HG03575 (cell line): ENCODE data around the gene ASTN2.
"Not testable (repeated sequence)": the region's sequence is repeated elsewhere in the genome, so short reads cannot be mapped to it uniquely, and the experiment has no call there.

Experiments
- ATAC-seq: cut with Tn5 transposase; IDR thresholded peaks from one replicate; pipeline ENCODE4 v1.9.1; 2021; ENCODE audit not compliant: unreplicated experiment, insufficient number of reproducible peaks, low FRiP score; ENCODE audit errors: extremely low read depth

The ASTN2 gene

GRCh38 chr9:116895961-116896360 lies 518.9 kb downstream of the ASTN2 start:
- ATAC-seq: no peak

GRCh38 chr9:116891424-116891823 lies 523.4 kb downstream of the ASTN2 start:
- no peak for ATAC-seq

DNA sequence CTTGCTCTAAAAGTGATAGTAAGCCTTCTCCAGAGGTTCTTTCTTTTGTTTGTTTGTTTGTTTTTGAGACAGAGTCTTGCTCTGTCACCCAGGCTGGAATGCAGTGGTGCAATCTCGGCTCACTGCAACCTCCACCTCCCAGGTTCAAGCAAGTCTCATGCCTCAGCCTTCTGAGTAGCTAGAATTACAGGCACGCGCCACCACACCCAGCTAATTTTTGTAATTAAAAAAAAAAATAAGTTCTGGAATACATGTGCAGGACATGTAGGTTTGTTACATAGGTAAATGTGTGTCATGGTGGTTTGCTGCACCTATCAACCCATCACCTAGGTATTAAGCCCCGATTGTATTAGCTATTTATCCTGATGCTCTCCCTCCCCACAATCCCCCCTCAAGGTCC lies 526.4 kb downstream of the ASTN2 start:
- not testable (repeated sequence) for ATAC-seq

- no peak for ATAC-seq
Observed at GRCh38 chr9:116888066-116888465, 526.8 kb downstream of the ASTN2 start.

DNA sequence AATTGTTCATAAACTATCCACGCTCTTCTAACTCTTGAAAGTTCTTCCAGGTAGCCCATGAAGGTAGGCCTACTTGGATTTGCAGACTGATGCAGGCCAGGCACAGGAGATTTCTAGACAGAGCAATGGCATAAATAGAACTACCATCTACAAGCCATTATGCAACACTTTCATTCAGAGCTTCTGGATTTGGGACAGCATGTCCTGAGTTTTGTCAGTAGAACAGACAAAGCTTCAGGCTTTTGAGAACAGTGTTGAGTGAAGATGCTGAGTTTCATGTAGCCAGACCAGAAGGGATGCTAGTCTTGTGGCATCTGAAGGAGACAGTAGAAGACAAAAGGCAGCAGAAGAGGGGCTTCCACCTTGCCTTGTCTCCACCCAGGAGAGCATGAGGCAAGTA lies 531.2 kb downstream of the ASTN2 start:
- ATAC-seq: no peak

- ATAC-seq: no peak
Observed at GRCh38 chr9:116877072-116877471, 537.8 kb downstream of the ASTN2 start.

DNA sequence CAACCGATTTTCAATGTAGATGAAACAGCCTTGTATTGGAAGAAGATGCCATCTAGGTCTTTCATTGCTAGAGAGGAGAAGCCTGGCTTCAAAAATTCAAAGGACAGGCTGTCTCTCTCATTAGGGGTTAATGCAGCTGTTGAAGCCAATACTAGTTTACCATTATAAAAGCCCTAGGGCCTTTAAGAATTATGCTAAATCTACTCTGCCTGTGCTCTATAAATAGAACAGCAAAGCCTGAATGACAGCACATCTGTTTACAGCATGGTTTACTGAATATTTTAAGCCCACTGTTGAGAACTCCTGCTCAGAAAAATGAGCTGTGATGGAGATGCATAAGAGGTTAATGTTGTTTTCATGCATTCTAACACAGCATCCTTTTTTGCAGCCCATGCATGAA lies 539.3 kb downstream of the ASTN2 start:
- no peak for ATAC-seq

GRCh38 chr9:116873937-116874914 lies 540.6 kb downstream of the ASTN2 start:
- no peak for ATAC-seq

DNA sequence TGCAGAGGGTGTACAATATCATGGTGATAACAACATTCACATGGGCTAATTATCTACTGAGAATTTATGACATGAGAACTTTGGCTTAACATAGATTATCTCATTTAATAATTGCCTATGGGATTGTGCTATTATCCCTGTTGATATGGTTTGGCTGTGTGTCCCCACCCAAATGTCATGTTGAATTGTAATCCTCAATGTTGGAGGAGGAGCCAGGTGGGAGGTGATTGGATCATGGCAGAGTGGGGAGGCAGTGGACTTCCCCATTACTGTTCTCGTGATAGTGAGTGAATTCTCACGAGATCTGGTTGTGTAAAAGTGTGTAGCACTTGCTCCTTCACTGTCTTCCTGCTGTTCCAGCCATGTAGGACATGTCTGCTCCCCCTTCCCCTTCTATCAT lies 541.4 kb downstream of the ASTN2 start:
- no peak for ATAC-seq

DNA sequence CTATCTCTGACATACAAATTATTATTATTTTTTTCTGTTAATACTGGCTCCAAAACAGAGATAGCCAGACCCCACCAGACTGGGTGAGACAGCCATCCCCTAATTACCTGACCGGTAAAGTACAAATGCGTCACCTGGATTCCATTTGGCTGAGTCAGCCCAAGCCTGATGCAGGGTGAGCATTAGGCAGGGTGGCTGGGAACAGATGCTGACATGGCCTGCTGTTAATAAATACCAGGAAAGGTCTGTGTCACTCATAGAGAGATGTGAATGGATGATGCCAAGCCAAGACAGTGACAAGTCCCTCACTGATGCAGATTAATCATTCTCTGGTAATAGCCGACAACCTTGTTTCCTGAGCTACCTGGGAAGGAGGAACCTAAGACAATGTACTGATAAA lies 544.3 kb downstream of the ASTN2 start:
- no peak for ATAC-seq

DNA sequence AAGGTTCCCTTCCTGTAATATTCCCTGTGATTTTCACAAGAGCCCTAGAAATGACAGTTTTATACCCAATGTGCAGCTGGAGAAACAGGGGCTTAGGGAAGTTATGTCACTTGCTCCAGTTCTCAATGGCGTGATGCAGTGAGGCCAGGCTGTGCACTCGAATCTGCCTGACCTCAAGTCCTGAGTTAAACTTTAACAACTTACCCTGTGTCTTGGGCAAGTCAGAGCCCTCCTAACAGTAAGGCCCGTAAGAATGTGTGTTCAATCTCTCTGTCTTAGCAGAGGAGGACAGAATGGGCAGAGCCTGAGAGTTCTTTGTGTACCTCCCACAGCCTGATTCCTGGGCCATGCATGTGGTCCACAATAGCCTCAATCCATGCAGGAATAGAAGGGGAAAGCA lies 546.7 kb downstream of the ASTN2 start:
- no peak for ATAC-seq

- ATAC-seq: no peak
Observed at GRCh38 chr9:116861321-116861720, 553.5 kb downstream of the ASTN2 start.

- ATAC-seq: no peak
Observed at GRCh38 chr9:116860509-116861120, 554.2 kb downstream of the ASTN2 start.

DNA sequence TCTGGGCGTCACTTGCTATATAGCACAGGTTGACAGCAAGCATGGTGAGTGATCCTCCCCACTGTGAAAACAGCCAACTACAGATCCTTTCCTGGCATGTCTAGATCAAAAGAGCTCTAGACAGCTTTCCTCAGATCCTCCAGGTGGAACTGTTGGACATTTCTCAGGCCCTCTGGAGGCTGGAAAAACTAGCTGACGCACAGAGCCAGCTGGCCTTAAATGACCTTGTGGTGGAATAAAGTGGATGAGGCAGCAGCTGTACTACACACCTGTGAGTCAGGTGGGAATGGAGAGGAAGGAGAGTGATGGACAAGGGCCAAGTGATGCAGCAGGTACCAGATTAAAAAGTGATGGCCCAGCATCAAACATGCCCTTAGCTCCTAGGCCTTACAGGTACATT lies 555.1 kb downstream of the ASTN2 start:
- no peak for ATAC-seq

- ATAC-seq: no peak
Observed at GRCh38 chr9:116857321-116857720, 557.5 kb downstream of the ASTN2 start.

- no peak for ATAC-seq
Observed at GRCh38 chr9:116855881-116856662, 558.8 kb downstream of the ASTN2 start.

DNA sequence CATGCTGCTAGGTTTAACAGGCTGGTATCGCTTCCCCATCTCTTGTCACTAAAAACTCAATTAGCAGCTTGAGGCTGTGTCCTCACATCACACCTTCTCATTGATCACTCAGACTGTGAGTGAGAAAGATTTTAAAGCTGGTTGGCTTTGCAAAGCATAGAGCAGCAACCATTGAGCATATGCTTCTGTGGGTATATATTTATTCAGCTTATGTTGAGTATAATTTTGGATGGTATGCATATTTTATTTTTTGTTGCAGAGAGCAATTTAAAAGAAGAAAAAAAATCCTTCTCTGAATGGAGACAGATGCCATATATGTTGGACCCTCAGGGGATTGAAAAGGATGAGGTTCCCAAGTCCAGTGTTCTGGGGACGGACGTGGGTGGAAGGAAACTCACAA lies 565.1 kb downstream of the ASTN2 start:
- no peak for ATAC-seq

DNA sequence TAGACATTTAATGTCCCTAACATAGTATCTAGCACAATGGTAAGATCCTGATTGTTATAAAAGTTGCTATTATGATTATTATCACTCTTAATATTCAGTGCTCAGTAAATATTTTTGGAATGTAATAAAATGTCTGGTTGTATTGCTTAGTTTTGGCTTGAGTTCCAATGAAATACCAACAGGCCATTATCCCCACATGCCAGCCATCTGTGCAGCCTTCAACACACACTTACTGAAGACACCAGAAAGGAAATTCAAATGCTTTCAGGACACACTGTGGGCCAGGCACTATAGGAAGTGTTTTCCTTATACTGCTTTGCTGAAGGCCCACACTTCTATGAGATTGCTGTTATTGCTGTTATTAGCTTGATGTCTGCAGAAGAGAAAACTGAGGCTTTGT lies 570.2 kb downstream of the ASTN2 start:
- no peak for ATAC-seq

GRCh38 chr9:116843863-116844620 lies 570.8 kb downstream of the ASTN2 start:
- no peak for ATAC-seq
